Glutamatergic neuron (in vitro differentiated cells): ENCODE results near the gene VSTM4. TPM values are rescaled to one million over a fixed set of nuclear protein-coding genes. Genes with fewer than 3 reads are reported as not detected.

Experiments
- DNase-seq: peaks from one replicate; pipeline ENCODE4 v3.0.0; 2022
- H3K27ac Mint-ChIP-seq: one replicate; pipeline ENCODE4 v1.8.0; 2020; ENCODE audit warnings: mild to moderate bottlenecking, mixed read lengths, inconsistent platforms; ENCODE audit not compliant: unreplicated experiment
- H3K27me3 Mint-ChIP-seq: one replicate; pipeline ENCODE4 v1.8.0; 2020; ENCODE audit warnings: mild to moderate bottlenecking, moderate library complexity, mixed read lengths, inconsistent platforms; ENCODE audit not compliant: unreplicated experiment
- H3K36me3 Mint-ChIP-seq: one replicate; pipeline ENCODE4 v1.8.0; 2020; ENCODE audit warnings: mild to moderate bottlenecking, mixed read lengths, inconsistent platforms; ENCODE audit not compliant: unreplicated experiment
- H3K4me1 Mint-ChIP-seq: one replicate; pipeline ENCODE4 v1.8.0; 2020; ENCODE audit warnings: mild to moderate bottlenecking, low read depth, mixed read lengths, inconsistent platforms; ENCODE audit not compliant: unreplicated experiment
- H3K4me3 Mint-ChIP-seq: one replicate; pipeline ENCODE4 v1.8.0; 2020; ENCODE audit warnings: mild to moderate bottlenecking, mixed read lengths, inconsistent platforms; ENCODE audit not compliant: unreplicated experiment
- H3K9me3 Mint-ChIP-seq: one replicate; pipeline ENCODE4 v1.8.0; 2020; ENCODE audit warnings: mild to moderate bottlenecking, moderate library complexity, mixed read lengths, inconsistent platforms; ENCODE audit not compliant: unreplicated experiment
- total RNA-seq: library from RNA; stranded (reverse); fragmentation: NEBNext Ultra II Directional; extraction: Animal tissue kit (Norgen Biotek cat#: 25700); gene quantifications from one replicate; pipeline ENCODE4 v1.2.1, GENCODE V29; 2021; ENCODE audit not compliant: unreplicated experiment
- TF ChIP-seq, protein P1 (sequence below): fragments of 200-600 bp; sonication (generic); IDR thresholded peaks from one replicate; pipeline ENCODE4 v1.5.0; 2021; ENCODE audit not compliant: partially characterized antibody, unreplicated experiment

The VSTM4 gene
- total RNA-seq, 1 donor from 2014 or later: 2.0 TPM

DNA sequence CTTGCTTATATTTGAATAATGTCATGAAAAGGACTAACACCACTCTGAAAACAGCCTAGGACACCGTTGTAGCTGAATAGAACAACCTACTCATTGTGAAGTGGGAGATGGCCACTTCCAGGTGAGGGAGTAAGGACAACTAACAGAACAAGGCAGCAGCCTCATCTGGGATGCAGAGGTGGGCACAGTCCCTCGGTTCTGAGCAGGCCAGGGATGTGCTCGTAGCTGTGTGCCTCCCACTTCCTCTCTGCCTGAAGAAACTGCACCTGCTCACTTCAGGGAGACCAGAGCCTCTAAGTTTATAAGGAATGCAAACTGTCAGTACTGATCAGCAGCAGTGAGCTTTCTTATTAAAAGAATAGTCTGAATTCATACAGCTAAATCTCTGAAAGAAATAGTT lies 2.5 kb downstream of the VSTM4 start:
- DNase-seq: no peak
- TF ChIP-seq, protein P1, sequence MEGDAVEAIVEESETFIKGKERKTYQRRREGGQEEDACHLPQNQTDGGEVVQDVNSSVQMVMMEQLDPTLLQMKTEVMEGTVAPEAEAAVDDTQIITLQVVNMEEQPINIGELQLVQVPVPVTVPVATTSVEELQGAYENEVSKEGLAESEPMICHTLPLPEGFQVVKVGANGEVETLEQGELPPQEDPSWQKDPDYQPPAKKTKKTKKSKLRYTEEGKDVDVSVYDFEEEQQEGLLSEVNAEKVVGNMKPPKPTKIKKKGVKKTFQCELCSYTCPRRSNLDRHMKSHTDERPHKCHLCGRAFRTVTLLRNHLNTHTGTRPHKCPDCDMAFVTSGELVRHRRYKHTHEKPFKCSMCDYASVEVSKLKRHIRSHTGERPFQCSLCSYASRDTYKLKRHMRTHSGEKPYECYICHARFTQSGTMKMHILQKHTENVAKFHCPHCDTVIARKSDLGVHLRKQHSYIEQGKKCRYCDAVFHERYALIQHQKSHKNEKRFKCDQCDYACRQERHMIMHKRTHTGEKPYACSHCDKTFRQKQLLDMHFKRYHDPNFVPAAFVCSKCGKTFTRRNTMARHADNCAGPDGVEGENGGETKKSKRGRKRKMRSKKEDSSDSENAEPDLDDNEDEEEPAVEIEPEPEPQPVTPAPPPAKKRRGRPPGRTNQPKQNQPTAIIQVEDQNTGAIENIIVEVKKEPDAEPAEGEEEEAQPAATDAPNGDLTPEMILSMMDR: no peak
- H3K27ac Mint-ChIP-seq: no peak overlapping the region
- H3K36me3 Mint-ChIP-seq: no peaks in the 10 kb centered on the region
- H3K27me3 Mint-ChIP-seq: peaks cover 10% of the 10 kb centered on the region
- H3K4me1 Mint-ChIP-seq: peaks cover 20% of the 10 kb centered on the region
- no peak overlapping the region for H3K4me3 Mint-ChIP-seq
- H3K9me3 Mint-ChIP-seq: peaks cover 1% of the 10 kb centered on the region

DNA sequence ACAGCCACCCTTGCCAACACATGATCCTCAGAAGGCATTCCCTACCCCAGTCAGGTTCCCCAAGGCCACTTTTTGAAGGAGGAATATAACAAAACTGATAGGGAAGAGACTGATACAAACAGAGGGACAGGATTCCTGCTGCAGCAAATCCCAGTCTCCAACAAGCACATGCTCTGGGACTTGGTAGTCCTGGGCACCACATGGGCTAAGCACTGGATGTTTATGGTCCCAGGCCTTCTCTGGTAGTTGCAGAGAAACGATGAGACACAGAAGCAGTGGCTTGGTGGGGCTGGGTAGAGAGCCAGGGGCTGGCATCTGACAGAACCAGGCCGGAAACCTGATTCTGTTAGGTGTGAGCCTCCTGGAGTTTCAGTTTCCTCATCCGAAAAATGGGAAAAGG lies 3.2 kb downstream of the VSTM4 start:
- peaks cover 10% of the 10 kb centered on the region for H3K27me3 Mint-ChIP-seq
- TF ChIP-seq, protein P1: no peak
- DNase-seq: no peak
- H3K36me3 Mint-ChIP-seq: no peaks in the 10 kb centered on the region
- no peak overlapping the region for H3K4me3 Mint-ChIP-seq
- peaks cover 1% of the 10 kb centered on the region for H3K9me3 Mint-ChIP-seq
- no peak overlapping the region for H3K27ac Mint-ChIP-seq
- peaks cover 18% of the 10 kb centered on the region for H3K4me1 Mint-ChIP-seq

DNA sequence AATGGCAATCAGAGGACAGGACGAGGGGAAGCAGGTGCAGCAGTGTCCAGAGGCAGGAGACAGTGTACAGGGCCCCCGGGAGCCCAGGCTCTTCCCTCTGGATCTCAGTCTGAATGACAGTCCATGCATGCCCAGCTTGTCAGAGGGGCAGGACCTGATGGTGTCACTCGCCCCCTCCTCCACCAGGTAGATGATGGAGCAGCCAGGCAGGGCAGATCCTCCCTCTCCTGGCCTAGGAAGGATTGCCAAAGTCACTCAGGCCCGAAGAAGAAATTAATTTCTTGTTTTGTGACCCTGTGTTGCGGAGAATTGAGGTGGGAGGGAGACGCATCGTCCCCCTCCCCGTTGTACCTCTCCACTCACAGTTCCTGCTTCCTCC lies 4.0 kb downstream of the VSTM4 start:
- H3K9me3 Mint-ChIP-seq: peaks cover 1% of the 10 kb centered on the region
- H3K27ac Mint-ChIP-seq: no peak overlapping the region
- DNase-seq: no peak
- no peaks in the 10 kb centered on the region for H3K36me3 Mint-ChIP-seq
- TF ChIP-seq, protein P1: no peak
- peaks cover 18% of the 10 kb centered on the region for H3K4me1 Mint-ChIP-seq
- no peak overlapping the region for H3K4me3 Mint-ChIP-seq
- peaks cover 10% of the 10 kb centered on the region for H3K27me3 Mint-ChIP-seq

DNA sequence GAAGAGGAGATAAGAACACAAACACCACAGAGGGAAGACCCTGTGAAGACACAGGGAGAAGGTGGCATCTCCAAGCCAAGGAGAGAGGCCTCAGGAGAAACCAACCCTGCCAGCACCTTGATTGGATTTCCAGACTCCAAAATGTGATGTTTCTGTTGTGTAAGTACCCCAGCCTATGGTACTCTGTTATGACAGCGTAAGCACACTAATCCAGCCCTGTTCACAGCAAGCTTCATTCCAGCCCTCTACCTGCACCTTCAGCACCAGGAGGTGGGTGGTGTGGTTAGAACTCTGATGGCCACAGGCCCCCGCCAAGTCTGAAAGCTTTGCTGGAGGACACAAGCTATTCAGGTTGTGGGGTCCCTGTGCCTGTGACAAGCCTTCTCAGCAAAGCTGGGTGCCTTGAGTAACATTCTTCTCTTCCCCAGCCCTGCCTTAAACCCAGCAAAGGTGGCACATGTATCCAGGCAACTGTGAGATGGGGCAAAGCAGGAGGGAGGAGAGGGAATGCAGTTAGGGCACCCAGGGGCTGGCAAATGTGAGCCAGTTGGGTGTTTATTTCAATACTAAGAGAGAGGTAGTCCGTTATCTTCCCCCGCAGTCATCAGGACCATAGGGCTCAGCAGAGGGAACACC lies 4.5 kb downstream of the VSTM4 start:
- peaks cover 10% of the 10 kb centered on the region for H3K27me3 Mint-ChIP-seq

More for the DNA sequence above, 4.5 kb downstream of the VSTM4 start:
- Mint-ChIP-seq H3K36me3 (no peaks in the 10 kb centered on the region), H3K27ac (no peak overlapping the region), H3K4me1 (peaks cover 18% of the 10 kb centered on the region), H3K9me3 (peaks cover 1% of the 10 kb centered on the region), H3K4me3 (no peak overlapping the region)
- DNase-seq: no peak
- TF ChIP-seq, protein P1: no peak
